SK-N-SH (cell line): ENCODE data around the gene VWC2L.

Source experiments
- RAD21 ChIP-seq: IDR thresholded peaks from 2 replicates; pipeline ENCODE4 v1.6.1; 2012; ENCODE audit warnings: mild to moderate bottlenecking, low read length
- TF ChIP-seq, protein P1 (sequence below): fragments of 200-600 bp; sonication (generic); IDR thresholded peaks from 2 replicates; pipeline ENCODE4 v1.6.1; 2017; ENCODE audit warnings: antibody characterized with exemption, mild to moderate bottlenecking, moderate library complexity
- TF ChIP-seq, protein P2 (sequence below): IDR thresholded peaks from 2 replicates; pipeline ENCODE4 v1.6.1; 2012; ENCODE audit warnings: mild to moderate bottlenecking, low read depth, low read length, moderate library complexity

- TF ChIP-seq, protein P1, sequence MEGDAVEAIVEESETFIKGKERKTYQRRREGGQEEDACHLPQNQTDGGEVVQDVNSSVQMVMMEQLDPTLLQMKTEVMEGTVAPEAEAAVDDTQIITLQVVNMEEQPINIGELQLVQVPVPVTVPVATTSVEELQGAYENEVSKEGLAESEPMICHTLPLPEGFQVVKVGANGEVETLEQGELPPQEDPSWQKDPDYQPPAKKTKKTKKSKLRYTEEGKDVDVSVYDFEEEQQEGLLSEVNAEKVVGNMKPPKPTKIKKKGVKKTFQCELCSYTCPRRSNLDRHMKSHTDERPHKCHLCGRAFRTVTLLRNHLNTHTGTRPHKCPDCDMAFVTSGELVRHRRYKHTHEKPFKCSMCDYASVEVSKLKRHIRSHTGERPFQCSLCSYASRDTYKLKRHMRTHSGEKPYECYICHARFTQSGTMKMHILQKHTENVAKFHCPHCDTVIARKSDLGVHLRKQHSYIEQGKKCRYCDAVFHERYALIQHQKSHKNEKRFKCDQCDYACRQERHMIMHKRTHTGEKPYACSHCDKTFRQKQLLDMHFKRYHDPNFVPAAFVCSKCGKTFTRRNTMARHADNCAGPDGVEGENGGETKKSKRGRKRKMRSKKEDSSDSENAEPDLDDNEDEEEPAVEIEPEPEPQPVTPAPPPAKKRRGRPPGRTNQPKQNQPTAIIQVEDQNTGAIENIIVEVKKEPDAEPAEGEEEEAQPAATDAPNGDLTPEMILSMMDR: no peak
- no peak for TF ChIP-seq RAD21
- TF ChIP-seq, protein P2, sequence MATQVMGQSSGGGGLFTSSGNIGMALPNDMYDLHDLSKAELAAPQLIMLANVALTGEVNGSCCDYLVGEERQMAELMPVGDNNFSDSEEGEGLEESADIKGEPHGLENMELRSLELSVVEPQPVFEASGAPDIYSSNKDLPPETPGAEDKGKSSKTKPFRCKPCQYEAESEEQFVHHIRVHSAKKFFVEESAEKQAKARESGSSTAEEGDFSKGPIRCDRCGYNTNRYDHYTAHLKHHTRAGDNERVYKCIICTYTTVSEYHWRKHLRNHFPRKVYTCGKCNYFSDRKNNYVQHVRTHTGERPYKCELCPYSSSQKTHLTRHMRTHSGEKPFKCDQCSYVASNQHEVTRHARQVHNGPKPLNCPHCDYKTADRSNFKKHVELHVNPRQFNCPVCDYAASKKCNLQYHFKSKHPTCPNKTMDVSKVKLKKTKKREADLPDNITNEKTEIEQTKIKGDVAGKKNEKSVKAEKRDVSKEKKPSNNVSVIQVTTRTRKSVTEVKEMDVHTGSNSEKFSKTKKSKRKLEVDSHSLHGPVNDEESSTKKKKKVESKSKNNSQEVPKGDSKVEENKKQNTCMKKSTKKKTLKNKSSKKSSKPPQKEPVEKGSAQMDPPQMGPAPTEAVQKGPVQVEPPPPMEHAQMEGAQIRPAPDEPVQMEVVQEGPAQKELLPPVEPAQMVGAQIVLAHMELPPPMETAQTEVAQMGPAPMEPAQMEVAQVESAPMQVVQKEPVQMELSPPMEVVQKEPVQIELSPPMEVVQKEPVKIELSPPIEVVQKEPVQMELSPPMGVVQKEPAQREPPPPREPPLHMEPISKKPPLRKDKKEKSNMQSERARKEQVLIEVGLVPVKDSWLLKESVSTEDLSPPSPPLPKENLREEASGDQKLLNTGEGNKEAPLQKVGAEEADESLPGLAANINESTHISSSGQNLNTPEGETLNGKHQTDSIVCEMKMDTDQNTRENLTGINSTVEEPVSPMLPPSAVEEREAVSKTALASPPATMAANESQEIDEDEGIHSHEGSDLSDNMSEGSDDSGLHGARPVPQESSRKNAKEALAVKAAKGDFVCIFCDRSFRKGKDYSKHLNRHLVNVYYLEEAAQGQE: no peak
Observed at GRCh38 chr2:214549946-214550345, 139.1 kb downstream of the VWC2L start.
